OCI-LY3 (cell line): ENCODE data around the gene CREB3.

Experiments
- H2AFZ ChIP-seq: fragments of 200-600, 300-600 bp; shearing (Covaris generic); 2 replicates; pipeline ENCODE4 v1.6.0; 2014; ENCODE audit warnings: antibody characterized with exemption, low read depth, low read length
- H3K27ac ChIP-seq: fragments of 200-600, 300-600 bp; sonication (generic); 2 replicates; pipeline ENCODE4 v1.5.1; 2014; ENCODE audit warnings: mild to moderate bottlenecking, low read length, moderate library complexity, mixed read lengths
- H3K27me3 ChIP-seq: fragments of 200-600, 300-600 bp; sonication (generic); 2 replicates; pipeline ENCODE4 v1.6.1; 2014; ENCODE audit warnings: low read depth, low read length, mixed read lengths
- H3K36me3 ChIP-seq: fragments of 200-600, 300-600 bp; sonication (generic); replicated peaks from 2 replicates; pipeline ENCODE3; 2014; ENCODE audit warnings: low read depth, low read length, mixed read lengths
- H3K4me1 ChIP-seq: fragments of 300-600, 200-600 bp; sonication (generic); 2 replicates; pipeline ENCODE4 v1.6.1; 2014; ENCODE audit warnings: low read length, mixed read lengths
- H3K4me2 ChIP-seq: fragments of 200-600, 300-600 bp; sonication (generic); 2 replicates; pipeline ENCODE4 v1.6.1; 2014; ENCODE audit warnings: low read length, mixed read lengths
- H3K4me3 ChIP-seq: fragments of 300-600, 200-600 bp; sonication (generic); 2 replicates; pipeline ENCODE4 v1.5.1; 2014; ENCODE audit warnings: antibody characterized with exemption, mild to moderate bottlenecking, low read length, moderate library complexity
- H3K79me2 ChIP-seq: fragments of 300-600, 200-600 bp; shearing (Covaris generic); 2 replicates; pipeline ENCODE4 v1.6.1; 2014; ENCODE audit warnings: mild to moderate bottlenecking, low read length, mixed read lengths
- H3K9ac ChIP-seq: fragments of 300-600, 200-600 bp; shearing (Covaris generic); 2 replicates; pipeline ENCODE4 v1.6.0; 2014; ENCODE audit warnings: mild to moderate bottlenecking, low read length, moderate library complexity
- H3K9me3 ChIP-seq: fragments of 200-600, 300-600 bp; shearing (Covaris generic); 2 replicates; pipeline ENCODE4 v1.6.1; 2014; ENCODE audit warnings: low read length, mixed read lengths; ENCODE audit not compliant: insufficient read depth
- H4K20me1 ChIP-seq: fragments of 200-600, 300-600 bp; sonication (generic); 2 replicates; pipeline ENCODE4 v1.6.1; 2016; ENCODE audit warnings: low read length, mixed read lengths; ENCODE audit not compliant: insufficient read depth
- CTCF ChIP-seq: fragments of 200-600, 300-600 bp; sonication (generic); IDR thresholded peaks from 2 replicates; pipeline ENCODE4 v1.5.1; 2014; ENCODE audit warnings: antibody characterized with exemption, low read length, low read depth
- EZH2phosphoT487 ChIP-seq: fragments of 200-600 bp; shearing (Covaris generic); IDR thresholded peaks from 2 replicates; pipeline ENCODE4 v1.6.1; 2018; ENCODE audit warnings: antibody characterized with exemption, mixed run types, low read depth

The CREB3 gene

GRCh38 chr9:35763181-35763580 is 30.7 kb downstream of the CREB3 start:
- Histone ChIP-seq H3K27ac (no peak overlapping the region), H3K79me2 (peaks cover 21% of the 10 kb centered on the region), H3K9me3 (no peaks in the 10 kb centered on the region), H4K20me1 (no peaks in the 10 kb centered on the region), H3K36me3 (peaks cover 7% of the 10 kb centered on the region), H3K4me3 (no peak overlapping the region), H3K27me3 (no peaks in the 10 kb centered on the region), H3K4me1 (peaks cover 26% of the 10 kb centered on the region), H2AFZ (no peak overlapping the region), H3K9ac (no peak overlapping the region), H3K4me2 (no peak overlapping the region)
- no peak for TF ChIP-seq CTCF
- no peak for TF ChIP-seq EZH2phosphoT487

- Histone ChIP-seq H3K36me3 (peaks cover 7% of the 10 kb centered on the region), H3K4me1 (peaks cover 20% of the 10 kb centered on the region), H3K79me2 (peaks cover 15% of the 10 kb centered on the region)
Observed at GRCh38 chr9:35763803-35764202, 31.3 kb downstream of the CREB3 start.

GRCh38 chr9:35766997-35767396 is 34.5 kb downstream of the CREB3 start:
- H3K4me2 ChIP-seq: no peak overlapping the region
- TF ChIP-seq EZH2phosphoT487 (no peak), CTCF (no peak)
- H3K27ac ChIP-seq: no peak overlapping the region
- no peaks in the 10 kb centered on the region for H3K79me2 ChIP-seq
- H4K20me1 ChIP-seq: no peaks in the 10 kb centered on the region
- peaks cover 7% of the 10 kb centered on the region; the same call in 1 of the 2 replicates for H3K4me1 ChIP-seq
- H3K27me3 ChIP-seq: no peaks in the 10 kb centered on the region
- H3K9me3 ChIP-seq: no peaks in the 10 kb centered on the region
- no peaks in the 10 kb centered on the region for H3K36me3 ChIP-seq
- H3K9ac ChIP-seq: no peak overlapping the region
- H3K4me3 ChIP-seq: no peak overlapping the region
- no peak overlapping the region for H2AFZ ChIP-seq

More at GRCh38 chr9:35763803-35764202, 31.3 kb downstream of the CREB3 start:
- Histone ChIP-seq H3K9ac (no peak overlapping the region), H3K27ac (no peak overlapping the region), H2AFZ (no peak overlapping the region), H3K27me3 (no peaks in the 10 kb centered on the region), H3K9me3 (no peaks in the 10 kb centered on the region), H3K4me3 (no peak overlapping the region), H4K20me1 (no peaks in the 10 kb centered on the region), H3K4me2 (no peak overlapping the region)
- TF ChIP-seq EZH2phosphoT487 (no peak), CTCF (no peak)

GRCh38 chr9:35767458-35767857 is 35.0 kb downstream of the CREB3 start:
- no peak overlapping the region for H2AFZ ChIP-seq
- no peak overlapping the region for H3K4me2 ChIP-seq
- no peaks in the 10 kb centered on the region for H3K9me3 ChIP-seq
- no peaks in the 10 kb centered on the region for H3K27me3 ChIP-seq
- no peak overlapping the region for H3K4me3 ChIP-seq
- H3K79me2 ChIP-seq: no peaks in the 10 kb centered on the region
- no peaks in the 10 kb centered on the region for H4K20me1 ChIP-seq
- H3K27ac ChIP-seq: no peak overlapping the region
- H3K9ac ChIP-seq: no peak overlapping the region
- no peak for TF ChIP-seq CTCF
- no peak for TF ChIP-seq EZH2phosphoT487
- peaks cover 7% of the 10 kb centered on the region; the same call in 1 of the 2 replicates for H3K4me1 ChIP-seq
- no peaks in the 10 kb centered on the region for H3K36me3 ChIP-seq
